Activated T-cell treated with anti-CD3 and anti-CD28 coated beads, Interleukin-2, amount 50 U/mL, for 72 hours (primary cell): ENCODE measurements around the gene LRRC7. TPM values are rescaled to one million over a fixed set of nuclear protein-coding genes. Genes with fewer than 3 reads are reported as not detected.
"Not testable (repeated sequence)": the region's sequence is repeated elsewhere in the genome, so short reads cannot be mapped to it uniquely, and the experiment has no call there.

Experiments used
- ATAC-seq, 2 donors: fragments of 150-1000 bp; cut with Tn5 transposase; replicated peaks in 1 of 2; 2 replicates each; pipeline ENCODE4 v1.10.0; 2021; ENCODE audit warnings: moderate library complexity in 2 of 2, mild to moderate bottlenecking in 1 of 2
- DNase-seq, 2 donors: peaks; one replicate each; pipeline ENCODE4 v3.0.0; 2021 to 2022; ENCODE audit warnings: mixed read lengths in 1 of 2
- H3K27ac Mint-ChIP-seq: one replicate; pipeline ENCODE4 v1.8.0; 2022; ENCODE audit warnings: mild to moderate bottlenecking, moderate library complexity, mixed read lengths
- H3K27me3 Mint-ChIP-seq: one replicate; pipeline ENCODE4 v1.8.0; 2022; ENCODE audit warnings: low read depth, mixed read lengths
- H3K36me3 Mint-ChIP-seq, 2 donors: one replicate each; pipeline ENCODE4 v1.8.0; 2022; ENCODE audit warnings: mixed read lengths in 2 of 2, mild to moderate bottlenecking in 1 of 2; ENCODE audit not compliant: insufficient read depth in 2 of 2
- H3K4me1 Mint-ChIP-seq: one replicate; pipeline ENCODE4 v1.8.0; 2022; ENCODE audit warnings: low read depth, mixed read lengths
- H3K4me3 Mint-ChIP-seq, 2 donors: one replicate each; pipeline ENCODE4 v1.8.0; 2022; ENCODE audit warnings: mild to moderate bottlenecking in 2 of 2, mixed read lengths in 2 of 2, moderate library complexity in 2 of 2
- H3K9me3 Mint-ChIP-seq, 2 donors: one replicate each; pipeline ENCODE4 v1.8.0; 2022; ENCODE audit warnings: mixed read lengths in 2 of 2
- total RNA-seq, 2 donors: library from RNA; stranded (reverse); gene quantifications; one replicate each; pipeline ENCODE4 v1.2.3, GENCODE V29; 2022

The LRRC7 gene
- total RNA-seq, 2 donors from 2014 or later: 0.22 TPM; not detected in 1

DNA sequence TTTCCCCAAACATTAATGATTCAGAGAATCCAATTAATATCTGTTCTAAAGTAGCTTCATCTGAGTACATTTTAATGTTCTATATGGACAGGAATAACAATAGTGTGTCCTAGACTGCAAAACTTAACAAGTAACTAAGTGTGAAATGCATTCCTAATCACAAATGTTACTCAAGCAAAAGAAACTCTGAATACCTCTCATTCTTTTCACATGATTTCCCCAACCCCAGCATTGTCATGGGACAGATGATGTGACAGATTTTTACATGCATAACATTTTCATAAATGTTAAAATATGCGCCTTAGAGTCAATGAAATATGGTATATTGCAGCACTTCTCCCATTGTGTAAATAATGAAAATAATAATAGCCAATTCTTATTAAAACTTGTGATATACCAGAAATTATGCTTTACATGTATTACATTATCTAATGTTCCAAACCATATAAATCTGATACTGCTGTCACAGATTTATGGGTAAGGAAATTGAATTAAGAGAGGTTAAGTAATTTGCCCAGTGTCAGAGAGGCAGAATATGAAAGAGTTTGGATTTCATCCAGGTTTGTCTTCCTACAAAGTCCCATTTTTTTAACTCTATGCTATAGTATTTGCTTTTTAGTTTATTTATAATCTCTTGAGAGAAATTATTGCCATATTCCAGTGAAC, 269.4 kb downstream of the LRRC7 start:
- no peaks in the 10 kb centered on the region for H3K36me3 Mint-ChIP-seq
- no peak overlapping the region for H3K27ac Mint-ChIP-seq
- H3K27me3 Mint-ChIP-seq: no peaks in the 10 kb centered on the region
- ATAC-seq (no peak), DNase-seq (no peak)
- H3K4me1 Mint-ChIP-seq: no peaks in the 10 kb centered on the region
- no peak overlapping the region for H3K4me3 Mint-ChIP-seq
- peaks cover 0 to 3% of the 10 kb centered on the region in 2 donors for H3K9me3 Mint-ChIP-seq

DNA sequence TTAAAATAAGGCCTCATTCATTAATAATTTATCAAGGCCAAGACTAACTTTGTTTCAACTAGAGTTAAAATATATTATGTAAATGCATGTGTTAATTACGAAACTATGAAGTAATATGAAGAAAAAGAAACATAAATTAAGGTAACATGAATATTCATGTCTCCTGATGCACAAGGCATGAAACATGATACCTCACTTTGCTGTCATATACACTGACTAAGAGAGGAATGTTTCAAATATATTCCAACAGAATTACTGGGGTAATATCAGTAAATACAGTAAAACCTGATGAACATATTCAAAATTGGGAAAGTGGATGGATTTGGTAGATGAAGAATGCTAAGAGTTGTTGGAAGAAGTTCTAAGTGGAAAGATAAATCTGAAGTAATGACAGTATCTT, 274.6 kb downstream of the LRRC7 start:
- peaks cover 1 to 3% of the 10 kb centered on the region in 2 donors for H3K9me3 Mint-ChIP-seq
- H3K36me3 Mint-ChIP-seq: no peaks in the 10 kb centered on the region
- no peaks in the 10 kb centered on the region for H3K27me3 Mint-ChIP-seq
- H3K4me1 Mint-ChIP-seq: no peaks in the 10 kb centered on the region
- no peak overlapping the region for H3K4me3 Mint-ChIP-seq
- ATAC-seq: no peak
- DNase-seq: no peak
- no peak overlapping the region for H3K27ac Mint-ChIP-seq

GRCh38 chr1:69845655-69846054, 277.9 kb downstream of the LRRC7 start:
- Mint-ChIP-seq H3K9me3 (peaks cover 1 to 6% of the 10 kb centered on the region in 2 donors), H3K4me3 (no peak overlapping the region), H3K27ac (no peak overlapping the region), H3K4me1 (no peaks in the 10 kb centered on the region), H3K36me3 (no peaks in the 10 kb centered on the region), H3K27me3 (no peaks in the 10 kb centered on the region)
- DNase-seq (no peak), ATAC-seq (no peak)

- DNase-seq: no peak
- no peak overlapping the region for H3K4me3 Mint-ChIP-seq
- ATAC-seq: no peak
- no peaks in the 10 kb centered on the region for H3K27me3 Mint-ChIP-seq
- H3K9me3 Mint-ChIP-seq: peaks cover 1 to 6% of the 10 kb centered on the region in 2 donors
- H3K27ac Mint-ChIP-seq: no peak overlapping the region
- H3K4me1 Mint-ChIP-seq: no peaks in the 10 kb centered on the region
- no peaks in the 10 kb centered on the region for H3K36me3 Mint-ChIP-seq
Measured at GRCh38 chr1:69846267-69846666, 278.5 kb downstream of the LRRC7 start.

DNA sequence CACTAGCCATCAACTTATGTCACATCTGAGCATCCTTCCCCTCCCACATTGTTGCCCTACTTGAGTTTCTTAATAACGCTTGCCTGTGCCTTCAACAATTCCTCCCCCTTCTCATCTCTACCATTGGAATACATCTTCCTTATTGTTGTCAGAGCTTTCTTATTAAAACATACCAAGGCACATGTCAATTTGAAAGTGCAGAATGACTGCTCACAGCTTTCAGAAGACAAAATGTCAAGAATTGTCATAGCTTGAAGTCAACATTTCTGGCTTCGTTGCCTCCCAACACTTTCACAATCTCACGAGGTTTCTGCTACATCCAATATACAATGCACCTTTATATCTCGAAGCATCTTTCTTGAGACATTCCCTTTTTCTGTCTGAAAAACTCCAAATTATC, 279.9 kb downstream of the LRRC7 start:
- ATAC-seq: no peak
- no peaks in the 10 kb centered on the region for H3K4me1 Mint-ChIP-seq
- no peaks in the 10 kb centered on the region for H3K36me3 Mint-ChIP-seq
- no peaks in the 10 kb centered on the region for H3K27me3 Mint-ChIP-seq
- no peak for DNase-seq
- no peak overlapping the region for H3K27ac Mint-ChIP-seq
- no peak overlapping the region for H3K4me3 Mint-ChIP-seq
- peaks cover 1 to 6% of the 10 kb centered on the region in 2 donors for H3K9me3 Mint-ChIP-seq

- no peaks in the 10 kb centered on the region for H3K4me1 Mint-ChIP-seq
- H3K27me3 Mint-ChIP-seq: no peaks in the 10 kb centered on the region
- DNase-seq (no peak), ATAC-seq (no peak)
- H3K4me3 Mint-ChIP-seq: no peak overlapping the region
- H3K9me3 Mint-ChIP-seq: peaks cover 0 to 4% of the 10 kb centered on the region in 2 donors
- no peak overlapping the region for H3K27ac Mint-ChIP-seq
- no peaks in the 10 kb centered on the region for H3K36me3 Mint-ChIP-seq
Measured at GRCh38 chr1:69852151-69852550, 284.4 kb downstream of the LRRC7 start.

- Mint-ChIP-seq H3K9me3 (peaks cover 0 to under 1% of the 10 kb centered on the region in 2 donors), H3K27ac (no peak overlapping the region)
- no peak for ATAC-seq
Measured at GRCh38 chr1:69852706-69853105, 285.0 kb downstream of the LRRC7 start.

GRCh38 chr1:69858534-69858933, 290.8 kb downstream of the LRRC7 start:
- DNase-seq (no peak), ATAC-seq (no peak)
- H3K4me3 Mint-ChIP-seq: no peak overlapping the region
- H3K27ac Mint-ChIP-seq: no peak overlapping the region
- no peaks in the 10 kb centered on the region for H3K36me3 Mint-ChIP-seq
- H3K27me3 Mint-ChIP-seq: no peaks in the 10 kb centered on the region
- no peaks in the 10 kb centered on the region for H3K4me1 Mint-ChIP-seq
- H3K9me3 Mint-ChIP-seq: peaks cover under 1 to 2% of the 10 kb centered on the region in 2 donors

More at GRCh38 chr1:69852706-69853105, 285.0 kb downstream of the LRRC7 start:
- no peaks in the 10 kb centered on the region for H3K4me1 Mint-ChIP-seq
- H3K4me3 Mint-ChIP-seq: no peak overlapping the region
- H3K27me3 Mint-ChIP-seq: no peaks in the 10 kb centered on the region
- no peaks in the 10 kb centered on the region for H3K36me3 Mint-ChIP-seq
- no peak for DNase-seq

DNA sequence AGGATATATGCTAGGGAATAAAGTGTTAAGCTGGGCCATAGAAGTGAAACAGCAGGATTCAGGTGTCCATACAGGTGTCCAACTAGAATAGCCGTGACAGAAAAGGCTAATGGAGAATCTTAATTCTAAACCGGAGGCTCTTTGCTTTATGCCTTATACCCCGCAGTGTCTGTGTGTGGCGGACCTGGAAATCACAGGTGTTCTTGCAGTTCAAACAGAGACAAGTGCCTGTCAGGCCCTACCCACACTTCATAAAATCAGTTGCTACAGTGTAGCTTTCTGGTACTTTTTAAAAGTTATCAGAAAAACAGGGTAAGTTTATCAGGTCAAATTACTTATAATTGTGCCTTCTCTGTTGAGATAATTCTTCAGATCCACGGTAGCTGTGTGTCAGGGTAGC, 293.9 kb downstream of the LRRC7 start:
- H3K36me3 Mint-ChIP-seq: no peaks in the 10 kb centered on the region
- H3K27ac Mint-ChIP-seq: no peak overlapping the region
- no peak for ATAC-seq
- H3K4me1 Mint-ChIP-seq: no peaks in the 10 kb centered on the region
- DNase-seq: no peak
- no peaks in the 10 kb centered on the region for H3K27me3 Mint-ChIP-seq
- H3K9me3 Mint-ChIP-seq: peaks cover 2 to 6% of the 10 kb centered on the region in 2 donors
- no peak overlapping the region for H3K4me3 Mint-ChIP-seq

- ATAC-seq (no peak), DNase-seq (no peak)
- no peak overlapping the region for H3K4me3 Mint-ChIP-seq
- H3K27me3 Mint-ChIP-seq: no peaks in the 10 kb centered on the region
- no peak overlapping the region for H3K27ac Mint-ChIP-seq
- peaks cover 2 to 11% of the 10 kb centered on the region in 2 donors for H3K9me3 Mint-ChIP-seq
- no peaks in the 10 kb centered on the region for H3K36me3 Mint-ChIP-seq
- no peaks in the 10 kb centered on the region for H3K4me1 Mint-ChIP-seq
Measured at GRCh38 chr1:69862906-69863305, 295.2 kb downstream of the LRRC7 start.

DNA sequence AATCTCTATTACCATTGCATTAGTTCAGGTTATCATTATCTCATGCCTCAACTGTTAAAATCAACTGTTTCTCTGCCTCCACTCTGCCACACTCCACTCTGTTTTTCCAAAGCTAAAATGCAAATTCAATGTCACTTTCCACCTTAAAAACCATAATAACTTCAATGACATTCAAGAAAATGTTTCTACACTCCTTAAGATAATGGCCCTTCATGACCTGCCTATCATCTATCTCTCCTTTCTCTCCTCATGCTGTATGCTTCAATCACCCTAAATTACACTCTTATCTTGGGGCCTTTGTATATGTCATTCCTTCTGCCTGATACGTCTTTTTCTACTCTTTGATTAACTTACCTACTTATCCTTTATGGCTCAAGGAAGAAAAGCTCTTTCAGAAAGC, 296.0 kb downstream of the LRRC7 start:
- peaks cover 0 to 13% of the 10 kb centered on the region in 2 donors for H3K9me3 Mint-ChIP-seq
- no peaks in the 10 kb centered on the region for H3K36me3 Mint-ChIP-seq
- H3K27ac Mint-ChIP-seq: no peak overlapping the region

GRCh38 chr1:69871412-69871811, 303.7 kb downstream of the LRRC7 start:
- DNase-seq (no peak), ATAC-seq (no peak)
- Mint-ChIP-seq H3K27ac (no peak overlapping the region), H3K9me3 (peaks cover 0 to 10% of the 10 kb centered on the region in 2 donors), H3K36me3 (no peaks in the 10 kb centered on the region), H3K4me1 (no peaks in the 10 kb centered on the region), H3K4me3 (no peak overlapping the region), H3K27me3 (no peaks in the 10 kb centered on the region)

More for the DNA sequence above, 296.0 kb downstream of the LRRC7 start:
- H3K27me3 Mint-ChIP-seq: no peaks in the 10 kb centered on the region
- no peaks in the 10 kb centered on the region for H3K4me1 Mint-ChIP-seq
- DNase-seq (no peak), ATAC-seq (no peak)
- no peak overlapping the region for H3K4me3 Mint-ChIP-seq

DNA sequence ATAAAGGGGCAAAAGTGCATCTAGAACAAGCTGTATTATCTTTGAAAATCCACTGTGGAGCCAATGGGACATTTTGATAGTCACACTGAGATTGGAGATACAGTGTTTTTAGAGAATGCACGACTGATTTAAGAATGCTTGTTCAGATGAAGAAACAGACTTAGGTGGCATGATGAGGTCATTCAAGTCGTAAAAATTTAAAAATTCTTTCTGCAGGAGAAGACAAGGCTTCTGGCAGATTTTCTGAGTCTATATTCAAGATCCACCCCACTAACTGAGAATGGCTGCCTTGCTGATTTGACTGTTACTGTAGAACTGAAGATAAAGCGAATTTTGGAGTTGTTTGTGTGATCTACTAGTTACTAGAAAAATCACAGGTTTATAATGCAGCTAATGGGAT, 310.6 kb downstream of the LRRC7 start:
- peaks cover 3 to 4% of the 10 kb centered on the region in 2 donors for H3K9me3 Mint-ChIP-seq
- no peak for DNase-seq
- no peaks in the 10 kb centered on the region for H3K4me1 Mint-ChIP-seq
- no peak overlapping the region for H3K4me3 Mint-ChIP-seq
- H3K27me3 Mint-ChIP-seq: no peaks in the 10 kb centered on the region
- no peak overlapping the region for H3K27ac Mint-ChIP-seq
- no peaks in the 10 kb centered on the region for H3K36me3 Mint-ChIP-seq
- ATAC-seq: no peak

DNA sequence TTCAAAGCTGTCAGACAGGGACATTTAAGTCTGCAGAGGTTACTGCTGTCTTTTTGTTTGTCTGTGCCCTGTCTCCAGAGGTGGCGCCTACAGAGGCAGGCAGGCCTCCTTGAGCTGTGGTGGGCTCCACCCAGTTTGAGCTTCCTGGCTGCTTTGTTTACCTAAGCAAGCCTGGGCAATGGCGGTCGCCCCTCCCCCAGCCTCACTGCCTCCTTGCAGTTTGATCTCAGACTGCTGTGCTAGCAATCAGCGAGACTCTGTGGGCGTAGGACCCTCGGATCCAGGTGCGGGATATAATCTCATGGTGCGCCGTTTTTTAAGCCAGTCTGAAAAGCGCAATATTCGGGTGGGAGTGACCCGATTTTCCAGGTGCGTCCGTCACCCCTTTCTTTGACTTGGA, 320.3 kb downstream of the LRRC7 start:
- H3K27me3 Mint-ChIP-seq, H3K4me1 Mint-ChIP-seq, ATAC-seq, H3K9me3 Mint-ChIP-seq, H3K27ac Mint-ChIP-seq, H3K4me3 Mint-ChIP-seq, H3K36me3 Mint-ChIP-seq, DNase-seq: not testable (repeated sequence)
